ENCODE data around the gene CEP72. TPM values are rescaled to one million over a fixed set of nuclear protein-coding genes. Genes with fewer than 3 reads are reported as not detected.

Gene CEP72
- polyA plus RNA-seq, 1 of the 3 experiments (the other 2 are of a cell fraction), result 4.4 TPM

DNA sequence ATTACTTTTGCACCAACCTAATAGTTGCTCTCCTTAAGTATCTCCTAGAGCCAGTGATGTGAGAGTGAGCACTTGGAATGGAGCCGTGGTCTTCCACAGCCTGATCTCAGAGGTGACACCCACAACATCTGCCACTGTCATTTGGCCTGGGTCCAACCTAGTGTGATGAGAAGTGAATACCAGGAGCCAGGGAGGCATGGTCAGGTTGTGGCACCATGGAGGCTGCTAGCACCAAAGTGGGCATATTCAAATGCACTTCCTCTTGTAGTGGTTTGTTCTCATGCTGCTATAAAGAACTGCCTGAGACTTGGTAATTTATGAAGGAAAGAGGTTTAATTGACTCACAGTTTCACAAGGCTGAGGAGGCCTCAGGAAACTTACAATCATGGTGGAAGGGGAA, 22.6 kb upstream of the CEP72 start:
- Histone ChIP-seq H3K27ac (ENCODE audit: low read depth in 2 of 2, low read length in 1 of 2) (no peak overlapping the region), H3K4me1 (ENCODE audit: control insufficient read depth in 1 of 2, insufficient read depth in 2 of 2, low read depth in 1 of 2, low read length in 1 of 2) (peaks cover 0 to 9% of the 10 kb centered on the region in 2 experiments; a peak in 1 of 4 replicates), H3K9me2 (no peaks in the 10 kb centered on the region), H3K9ac (no peak overlapping the region), H3K4me2 (no peak overlapping the region), H3K9me3 (no peaks in the 10 kb centered on the region), H3K27me3 (ENCODE audit: insufficient read depth) (peaks cover 5% of the 10 kb centered on the region; the same call in 1 of the 2 replicates), H3K36me3 (replicated peaks in 1 of 2; ENCODE audit: control insufficient read depth in 1 of 2, insufficient read depth in 2 of 2, low read length in 1 of 2) (no peaks in the 10 kb centered on the region), H2AFZ (ENCODE audit: low read depth) (no peak overlapping the region), H3F3A (replicated peaks; ENCODE audit: insufficient read depth) (no peaks in the 10 kb centered on the region), H4K20me1 (ENCODE audit: insufficient read depth) (no peaks in the 10 kb centered on the region), H3K4me3 (ENCODE audit: low read depth in 2 of 2, low read length in 1 of 2) (no peak overlapping the region), H3K79me2 (ENCODE audit: insufficient read depth) (no peaks in the 10 kb centered on the region)
- ChIA-PET CTCF (no interaction called here), POLR2A (no interaction called here)
- 0% methylated on average over 1 of the region's 1 CpG for WGBS (ENCODE audit: low lambda C conversion rate)
- TF ChIP-seq, protein P1, sequence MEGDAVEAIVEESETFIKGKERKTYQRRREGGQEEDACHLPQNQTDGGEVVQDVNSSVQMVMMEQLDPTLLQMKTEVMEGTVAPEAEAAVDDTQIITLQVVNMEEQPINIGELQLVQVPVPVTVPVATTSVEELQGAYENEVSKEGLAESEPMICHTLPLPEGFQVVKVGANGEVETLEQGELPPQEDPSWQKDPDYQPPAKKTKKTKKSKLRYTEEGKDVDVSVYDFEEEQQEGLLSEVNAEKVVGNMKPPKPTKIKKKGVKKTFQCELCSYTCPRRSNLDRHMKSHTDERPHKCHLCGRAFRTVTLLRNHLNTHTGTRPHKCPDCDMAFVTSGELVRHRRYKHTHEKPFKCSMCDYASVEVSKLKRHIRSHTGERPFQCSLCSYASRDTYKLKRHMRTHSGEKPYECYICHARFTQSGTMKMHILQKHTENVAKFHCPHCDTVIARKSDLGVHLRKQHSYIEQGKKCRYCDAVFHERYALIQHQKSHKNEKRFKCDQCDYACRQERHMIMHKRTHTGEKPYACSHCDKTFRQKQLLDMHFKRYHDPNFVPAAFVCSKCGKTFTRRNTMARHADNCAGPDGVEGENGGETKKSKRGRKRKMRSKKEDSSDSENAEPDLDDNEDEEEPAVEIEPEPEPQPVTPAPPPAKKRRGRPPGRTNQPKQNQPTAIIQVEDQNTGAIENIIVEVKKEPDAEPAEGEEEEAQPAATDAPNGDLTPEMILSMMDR (IDR thresholded peaks at IDR 0.05), result no peak
- no peak for TF ChIP-seq SIN3A (IDR thresholded peaks at IDR 0.05; ENCODE audit: borderline replicate concordance, low read depth, low read length)
- no peak for DNase-seq

DNA sequence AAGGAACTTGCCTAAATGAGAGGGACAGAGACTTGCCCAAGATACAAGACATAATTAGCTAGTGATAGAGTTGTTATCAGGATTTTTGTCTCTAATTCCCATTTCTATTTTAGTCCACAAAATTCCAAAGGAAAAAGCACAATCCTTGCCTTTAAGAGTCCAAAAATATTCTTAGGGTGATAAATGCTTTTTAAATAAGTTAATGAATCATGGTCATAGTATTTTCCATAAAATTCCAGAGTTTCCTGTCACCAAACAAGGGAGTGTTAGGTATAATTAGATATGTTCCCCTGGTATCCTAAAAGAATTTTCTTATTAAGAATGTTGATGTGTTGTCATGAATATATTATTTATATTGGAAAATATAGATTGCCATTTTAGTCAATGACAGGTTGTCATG, 21.8 kb upstream of the CEP72 start:
- Histone ChIP-seq H2AFZ (ENCODE audit: low read depth) (no peak overlapping the region), H3K9me3 (no peaks in the 10 kb centered on the region), H3K4me3 (ENCODE audit: low read depth in 2 of 2, low read length in 1 of 2) (no peak overlapping the region), H4K20me1 (ENCODE audit: insufficient read depth) (no peaks in the 10 kb centered on the region), H3K4me2 (no peak overlapping the region), H3K27me3 (ENCODE audit: insufficient read depth) (peaks cover 9% of the 10 kb centered on the region; the same call in 1 of the 2 replicates), H3K4me1 (ENCODE audit: control insufficient read depth in 1 of 2, insufficient read depth in 2 of 2, low read depth in 1 of 2, low read length in 1 of 2) (peaks cover 0 to 14% of the 10 kb centered on the region in 2 experiments; a peak in 1 of 4 replicates), H3K9ac (no peak overlapping the region), H3K9me2 (no peaks in the 10 kb centered on the region), H3K79me2 (ENCODE audit: insufficient read depth) (no peaks in the 10 kb centered on the region), H3F3A (replicated peaks; ENCODE audit: insufficient read depth) (no peaks in the 10 kb centered on the region), H3K27ac (ENCODE audit: low read depth in 2 of 2, low read length in 1 of 2) (no peak overlapping the region), H3K36me3 (replicated peaks in 1 of 2; ENCODE audit: control insufficient read depth in 1 of 2, insufficient read depth in 2 of 2, low read length in 1 of 2) (no peaks in the 10 kb centered on the region)
- POLR2A ChIA-PET, result no interaction called here
- no peak for TF ChIP-seq GATA2 (CRISPR knock-in tag; IDR thresholded peaks at IDR 0.05)
- TF ChIP-seq, protein P1 (IDR thresholded peaks at IDR 0.05), result no peak
- no peak for TF ChIP-seq EZH2phosphoT487 (IDR thresholded peaks at IDR 0.05; ENCODE audit: borderline replicate concordance, low read depth)
- no peak for TF ChIP-seq RXRA (IDR thresholded peaks at IDR 0.05; ENCODE audit: borderline replicate concordance, low read depth)
- no peak for TF ChIP-seq EP300 (IDR thresholded peaks at IDR 0.05; ENCODE audit: borderline replicate concordance in 1 of 2, low read depth in 1 of 2, low read length in 1 of 2)
- TF ChIP-seq NRF1 (IDR thresholded peaks at IDR 0.05; ENCODE audit: low read depth, low read length), result no peak
- TF ChIP-seq SMC3 (IDR thresholded peaks at IDR 0.05; ENCODE audit: low read depth, low read length), result no peak
- TF ChIP-seq TCF12 (IDR thresholded peaks at IDR 0.05), result no peak
- no peak for TF ChIP-seq MEF2A (IDR thresholded peaks at IDR 0.05; ENCODE audit: borderline replicate concordance, low read depth)
- no peak for TF ChIP-seq YY1 (IDR thresholded peaks at IDR 0.05; ENCODE audit: low read depth)
- no peak for DNase-seq
- CTCF ChIA-PET, result no interaction called here

Data from SK-N-SH (cell line).